PFSK-1 (cell line): ENCODE results near the gene SNRPN.

Experiments
- FOXP2 ChIP-seq: optimal IDR thresholded peaks from 2 replicates; pipeline ENCODE3; 2011; ENCODE audit warnings: borderline replicate concordance, control low read depth, inconsistent platforms; ENCODE audit not compliant: insufficient read depth; ENCODE audit errors: extremely low read length, extremely low read depth
- POLR2AphosphoS5 ChIP-seq: IDR thresholded peaks from 2 replicates; pipeline ENCODE4 v1.6.1; 2012; ENCODE audit warnings: low read depth, mild to moderate bottlenecking, control low read depth, low read length, moderate library complexity
- SIN3A ChIP-seq: IDR thresholded peaks from 2 replicates; pipeline ENCODE4 v1.6.1; 2012; ENCODE audit warnings: mild to moderate bottlenecking, low read length, moderate library complexity, borderline replicate concordance; ENCODE audit not compliant: insufficient read depth
- TAF1 ChIP-seq: IDR thresholded peaks from 2 replicates; pipeline ENCODE4 v1.6.1; 2012; ENCODE audit warnings: low read length, control low read depth, borderline replicate concordance; ENCODE audit not compliant: insufficient read depth
- TF ChIP-seq, protein P1 (sequence below), 2 experiments: IDR thresholded peaks; 2 replicates each; pipeline versions ENCODE4 v1.6.1 to v1.8.0; 2011 to 2012; ENCODE audit warnings: low read depth in 2 of 2, low read length in 2 of 2, control low read depth in 1 of 2, inconsistent platforms in 1 of 2, mild to moderate bottlenecking in 1 of 2, moderate library complexity in 1 of 2; ENCODE audit not compliant: insufficient read depth in 1 of 2

Gene SNRPN

DNA sequence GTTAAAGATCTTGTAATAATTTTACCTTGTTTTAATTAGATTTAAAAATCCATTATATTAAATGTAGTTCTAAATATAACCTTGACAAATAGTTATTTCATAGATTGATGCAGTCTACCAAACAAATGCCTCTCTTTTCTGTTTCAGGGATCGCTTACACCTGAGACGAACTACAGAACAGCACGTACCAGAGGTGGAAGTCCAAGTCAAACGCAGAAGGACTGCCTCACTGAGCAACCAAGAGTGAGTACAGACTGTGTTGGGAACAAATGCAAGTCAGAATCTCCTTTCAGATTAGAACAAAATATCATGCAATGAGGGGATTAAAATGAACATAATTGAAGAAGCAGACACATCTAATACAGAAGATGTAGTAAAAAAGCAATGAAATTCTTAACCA is 7.2 kb downstream of the SNRPN start:
- TF ChIP-seq TAF1 (no peak), POLR2AphosphoS5 (no peak), SIN3A (no peak), FOXP2 (no peak)
- TF ChIP-seq, protein P1, sequence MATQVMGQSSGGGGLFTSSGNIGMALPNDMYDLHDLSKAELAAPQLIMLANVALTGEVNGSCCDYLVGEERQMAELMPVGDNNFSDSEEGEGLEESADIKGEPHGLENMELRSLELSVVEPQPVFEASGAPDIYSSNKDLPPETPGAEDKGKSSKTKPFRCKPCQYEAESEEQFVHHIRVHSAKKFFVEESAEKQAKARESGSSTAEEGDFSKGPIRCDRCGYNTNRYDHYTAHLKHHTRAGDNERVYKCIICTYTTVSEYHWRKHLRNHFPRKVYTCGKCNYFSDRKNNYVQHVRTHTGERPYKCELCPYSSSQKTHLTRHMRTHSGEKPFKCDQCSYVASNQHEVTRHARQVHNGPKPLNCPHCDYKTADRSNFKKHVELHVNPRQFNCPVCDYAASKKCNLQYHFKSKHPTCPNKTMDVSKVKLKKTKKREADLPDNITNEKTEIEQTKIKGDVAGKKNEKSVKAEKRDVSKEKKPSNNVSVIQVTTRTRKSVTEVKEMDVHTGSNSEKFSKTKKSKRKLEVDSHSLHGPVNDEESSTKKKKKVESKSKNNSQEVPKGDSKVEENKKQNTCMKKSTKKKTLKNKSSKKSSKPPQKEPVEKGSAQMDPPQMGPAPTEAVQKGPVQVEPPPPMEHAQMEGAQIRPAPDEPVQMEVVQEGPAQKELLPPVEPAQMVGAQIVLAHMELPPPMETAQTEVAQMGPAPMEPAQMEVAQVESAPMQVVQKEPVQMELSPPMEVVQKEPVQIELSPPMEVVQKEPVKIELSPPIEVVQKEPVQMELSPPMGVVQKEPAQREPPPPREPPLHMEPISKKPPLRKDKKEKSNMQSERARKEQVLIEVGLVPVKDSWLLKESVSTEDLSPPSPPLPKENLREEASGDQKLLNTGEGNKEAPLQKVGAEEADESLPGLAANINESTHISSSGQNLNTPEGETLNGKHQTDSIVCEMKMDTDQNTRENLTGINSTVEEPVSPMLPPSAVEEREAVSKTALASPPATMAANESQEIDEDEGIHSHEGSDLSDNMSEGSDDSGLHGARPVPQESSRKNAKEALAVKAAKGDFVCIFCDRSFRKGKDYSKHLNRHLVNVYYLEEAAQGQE (IDR thresholded peaks at IDR 0.05; ENCODE audit: insufficient read depth in 1 of 2, low read depth in 2 of 2, low read length in 2 of 2) = no peak

GRCh38 chr15:24962880-24963279 is 8.1 kb downstream of the SNRPN start:
- TF ChIP-seq FOXP2 (no peak), POLR2AphosphoS5 (no peak), SIN3A (no peak), TAF1 (no peak)

DNA sequence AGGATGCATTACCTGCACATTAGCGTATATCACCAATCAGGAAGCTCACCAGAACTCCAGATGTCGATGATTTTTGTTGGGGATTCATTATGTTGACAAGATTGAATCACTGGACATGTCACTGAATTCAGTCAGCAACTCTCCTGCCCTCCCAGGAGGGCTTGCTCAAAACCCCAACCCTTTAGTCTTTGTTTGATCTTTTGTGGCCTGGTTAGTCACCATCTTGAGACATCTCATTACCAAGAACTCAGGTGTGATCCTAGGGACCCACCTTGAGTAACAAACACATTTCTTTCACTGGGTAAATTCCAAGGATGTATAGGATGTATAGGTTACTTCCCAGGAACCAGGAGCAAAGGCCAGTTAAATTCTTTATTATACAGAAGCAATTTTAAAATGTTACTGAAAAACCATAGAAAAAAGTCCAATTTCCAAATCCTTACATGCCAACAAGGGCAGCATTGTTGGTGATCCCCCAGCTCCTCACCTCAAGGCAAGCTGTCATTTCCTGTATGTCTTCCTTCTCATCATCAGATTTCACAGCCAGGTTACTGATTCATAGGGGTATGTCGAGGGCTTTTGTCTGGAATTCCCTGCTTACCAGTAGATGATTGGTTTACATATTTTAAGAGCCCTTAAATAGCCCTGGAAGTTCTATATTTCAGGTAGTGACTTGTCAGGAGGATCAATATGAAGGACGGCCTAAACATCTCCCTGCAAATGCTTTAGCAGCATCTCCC is 11.7 kb downstream of the SNRPN start:
- TF ChIP-seq FOXP2 (no peak), POLR2AphosphoS5 (no peak), SIN3A (no peak), TAF1 (no peak)
- TF ChIP-seq, protein P1 (IDR thresholded peaks at IDR 0.05; ENCODE audit: insufficient read depth in 1 of 2, low read depth in 2 of 2, low read length in 2 of 2) = no peak

- TF ChIP-seq FOXP2 (no peak), SIN3A (no peak), TAF1 (no peak), POLR2AphosphoS5 (no peak)
- TF ChIP-seq, protein P1 (IDR thresholded peaks at IDR 0.05; ENCODE audit: insufficient read depth in 1 of 2, low read depth in 2 of 2, low read length in 2 of 2) = no peak
These were observed 16.3 kb downstream of the SNRPN start for GRCh38 chr15:24971052-24971451.

GRCh38 chr15:24971772-24972171 is 17.0 kb downstream of the SNRPN start:
- TF ChIP-seq, protein P1 (IDR thresholded peaks at IDR 0.05; ENCODE audit: insufficient read depth in 1 of 2, low read depth in 2 of 2, low read length in 2 of 2) = no peak
- no peak for TF ChIP-seq TAF1
- TF ChIP-seq POLR2AphosphoS5 = no peak
- no peak for TF ChIP-seq FOXP2
- no peak for TF ChIP-seq SIN3A
